Testis (tissue), 3 donors: ENCODE data around the gene CHD1. TPM values are rescaled to one million over a fixed set of nuclear protein-coding genes. Genes with fewer than 3 reads are reported as not detected.

Experiments used
- DNase-seq: peaks from one replicate; pipeline ENCODE4 v3.0.0-alpha.2; 2019
- H3K27ac ChIP-seq, 2 donors: fragments of 200-600 bp; sonication (generic); one replicate each; pipeline ENCODE4 v1.5.1; 2019
- H3K27me3 ChIP-seq: fragments of 200-600 bp; sonication (generic); one replicate; pipeline ENCODE4 v1.5.1; 2019
- H3K36me3 ChIP-seq: fragments of 200-600 bp; sonication (generic); one replicate; pipeline ENCODE4 v1.5.1; 2017; ENCODE audit warnings: low read depth; ENCODE audit errors: missing control alignments
- H3K4me1 ChIP-seq: fragments of 200-600 bp; sonication (generic); one replicate; pipeline ENCODE4 v1.5.1; 2019
- H3K4me3 ChIP-seq, 2 donors: fragments of 200-600 bp; sonication (generic); one replicate each; pipeline ENCODE4 v1.5.1; 2017 to 2019
- H3K9me3 ChIP-seq: fragments of 200-600 bp; sonication (generic); one replicate; pipeline ENCODE4 v1.5.1; 2017
- CTCF ChIP-seq, 3 experiments: fragments of 450-650 bp in 2 of 3; fragments of 200-600 bp in 1 of 3; sonication (generic) in 1 of 3; IDR thresholded peaks; one replicate each; pipeline ENCODE4 v1.5.1; 2016 to 2019; ENCODE audit warnings: antibody characterized with exemption in 3 of 3, mild to moderate bottlenecking in 2 of 3, moderate library complexity in 1 of 3
- POLR2A ChIP-seq: fragments of 450-650 bp; IDR thresholded peaks from one replicate; pipeline ENCODE4 v1.6.1; 2017; ENCODE audit warnings: antibody characterized with exemption, mild to moderate bottlenecking, moderate library complexity
- WGBS, 2 donors: methylation state at CpG; one replicate each; pipeline ENCODE4 v1.1.5; 2018; 5-methylcytosine and 5-hydroxymethylcytosine counted together
- intact Hi-C: fragments of 100-400 bp; cut with DNase I; formaldehyde crosslinking; loops from one replicate; pipeline ENCODE4 v1.15.1; 2023; ENCODE audit warnings: low total_unique reads
- polyA plus RNA-seq: library from polyadenylated mRNA; stranded (reverse); fragments of 350-450 nt; fragmentation: Illumina TruSeq; extraction: RNeasy Lipid Tissue Mini Kit (QIAGEN cat#74804); gene quantifications from one replicate; pipeline ENCODE4 v1.2.3, GENCODE V29; 2014; ENCODE audit warnings: low read depth, low replicate concordance; ENCODE audit not compliant: insufficient read depth
- total RNA-seq, 2 donors: library from RNA; depleted of rRNA; stranded (reverse); fragments of >200 nt; gene quantifications; one replicate each; pipeline ENCODE4 v1.2.3, GENCODE V29; 2016

The CHD1 gene
- total and polyA plus RNA-seq, 3 donors from 2014 or later: 23.7 to 117 (median 104) TPM

DNA sequence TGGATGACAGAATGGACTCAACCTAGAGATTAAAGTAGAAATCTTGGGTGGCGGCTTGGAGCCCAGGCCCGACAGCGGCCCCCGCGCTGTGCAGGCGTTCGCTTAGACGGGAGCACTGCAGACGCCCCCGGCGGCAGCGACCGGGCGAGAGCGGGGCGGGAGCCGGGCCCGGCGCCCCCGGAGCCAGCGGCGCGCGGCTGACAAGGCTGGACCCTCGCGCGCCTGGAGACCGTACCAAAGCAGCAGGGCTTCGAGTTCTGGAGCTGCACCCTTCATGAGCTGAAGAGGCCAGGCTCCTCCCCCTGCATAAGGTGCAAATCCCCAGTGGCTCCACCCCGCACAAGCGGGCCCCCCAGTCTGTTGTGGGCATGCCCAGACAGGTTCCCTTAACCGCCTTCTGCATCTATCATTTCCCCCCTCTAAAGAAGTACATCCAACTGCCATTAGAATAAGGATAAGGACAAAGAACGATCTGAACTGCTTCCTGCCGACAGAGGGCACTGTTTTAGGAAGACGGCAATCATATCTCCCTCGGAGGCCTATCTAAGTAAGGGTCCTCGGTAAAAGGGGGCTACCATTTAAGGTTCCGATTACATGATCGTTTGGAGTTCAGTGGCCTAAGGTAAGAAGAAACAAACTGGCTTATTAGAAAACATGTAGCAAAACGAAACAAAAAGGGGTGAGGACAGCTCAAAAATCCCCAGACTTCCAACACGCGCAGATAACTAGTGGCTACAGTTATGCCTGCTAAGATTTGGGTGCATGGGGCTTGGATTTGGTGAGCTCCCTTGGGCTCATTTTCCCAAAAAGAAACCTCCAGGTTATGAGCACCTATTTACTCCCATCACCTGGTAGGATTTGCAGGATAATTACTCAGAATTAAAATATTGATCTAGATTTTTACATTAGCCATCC, 89.1 kb downstream of the CHD1 start:
- intact Hi-C loops: no loop called here

DNA sequence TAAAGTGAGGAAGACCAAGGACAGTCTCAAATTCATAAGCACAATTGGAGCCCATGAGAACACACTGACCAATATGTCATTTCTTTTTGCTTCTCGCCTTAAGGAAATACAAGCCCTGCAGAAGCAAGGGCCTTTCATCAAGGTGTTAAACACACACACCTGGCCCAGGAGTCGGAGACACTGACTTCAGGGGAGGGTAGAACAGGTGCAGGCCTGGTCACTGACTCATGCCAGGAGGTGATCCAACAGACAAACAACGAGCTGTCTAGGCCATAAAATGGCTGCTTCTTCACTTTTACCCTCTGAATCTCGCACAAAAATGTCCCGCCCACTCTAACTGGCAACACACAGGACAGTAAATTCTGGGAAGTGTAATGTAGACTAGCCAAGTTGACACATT, 92.6 kb downstream of the CHD1 start:
- Histone ChIP-seq H3K9me3 (no peaks in the 10 kb centered on the region), H3K36me3 (no peaks in the 10 kb centered on the region), H3K4me3 (no peak overlapping the region), H3K4me1 (no peaks in the 10 kb centered on the region), H3K27ac (no peak overlapping the region), H3K27me3 (no peaks in the 10 kb centered on the region)
- DNase-seq: no peak
- TF ChIP-seq CTCF (IDR thresholded peaks at IDR 0.05): no peak
- no peak for TF ChIP-seq POLR2A
- intact Hi-C loops: no loop called here
- 78 to 81% methylated on average over 5 of the region's 5 CpGs for WGBS, 2 donors

More for the DNA sequence above, 89.1 kb downstream of the CHD1 start:
- Histone ChIP-seq H3K36me3 (no peaks in the 10 kb centered on the region), H3K27ac (no peak overlapping the region), H3K9me3 (no peaks in the 10 kb centered on the region), H3K4me3 (peak overlapping the region; percentile 41 to 48), H3K4me1 (no peaks in the 10 kb centered on the region), H3K27me3 (no peaks in the 10 kb centered on the region)
- 47 to 53% methylated on average over 29 to 42 of the region's 42 CpGs for WGBS, 2 donors
- peak; percentile 44 for DNase-seq
- TF ChIP-seq POLR2A (no peak), CTCF (IDR thresholded peaks at IDR 0.05) (peak in 1 of 3 experiments; percentile 30)

DNA sequence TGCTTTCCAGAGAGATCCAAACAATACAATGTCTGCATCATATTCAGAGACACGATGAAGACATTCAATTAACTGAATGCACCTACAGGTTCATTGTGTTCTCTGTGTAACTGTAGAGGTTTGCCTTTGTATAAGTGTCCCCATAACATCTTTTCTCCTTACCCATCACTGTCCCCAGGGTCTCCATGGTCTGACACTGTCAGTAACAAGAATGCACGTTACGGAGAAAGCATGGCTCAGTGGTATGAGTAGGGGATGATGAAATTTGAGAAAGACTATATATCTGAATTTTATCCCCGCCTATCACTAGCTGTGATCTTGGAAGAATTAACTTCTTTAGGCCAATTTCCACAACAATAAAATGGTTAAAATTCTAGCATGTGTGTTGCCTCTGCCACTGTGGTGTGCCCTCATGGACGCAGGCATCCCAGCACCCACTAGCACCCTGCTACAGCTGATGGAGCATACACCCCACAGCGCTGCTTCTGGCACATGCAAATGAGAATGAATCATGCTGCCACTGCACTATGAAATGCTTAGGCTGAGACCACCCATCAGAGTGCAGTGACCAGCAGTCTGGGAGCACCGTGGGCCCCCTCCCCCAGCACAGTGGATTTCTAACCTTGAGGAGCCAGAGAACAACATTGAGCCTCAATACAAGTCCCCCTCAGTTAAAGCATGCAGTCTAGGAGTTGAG, 101.1 kb downstream of the CHD1 start:
- Histone ChIP-seq H3K27ac (no peak overlapping the region), H3K4me1 (no peaks in the 10 kb centered on the region), H3K9me3 (no peaks in the 10 kb centered on the region), H3K36me3 (no peaks in the 10 kb centered on the region), H3K4me3 (no peak overlapping the region), H3K27me3 (no peaks in the 10 kb centered on the region)
- intact Hi-C loops: no loop called here
- TF ChIP-seq CTCF (IDR thresholded peaks at IDR 0.05): no peak
- TF ChIP-seq POLR2A: no peak
- no peak for DNase-seq
- 78 to 80% methylated on average over 6 to 7 of the region's 7 CpGs for WGBS, 2 donors

DNA sequence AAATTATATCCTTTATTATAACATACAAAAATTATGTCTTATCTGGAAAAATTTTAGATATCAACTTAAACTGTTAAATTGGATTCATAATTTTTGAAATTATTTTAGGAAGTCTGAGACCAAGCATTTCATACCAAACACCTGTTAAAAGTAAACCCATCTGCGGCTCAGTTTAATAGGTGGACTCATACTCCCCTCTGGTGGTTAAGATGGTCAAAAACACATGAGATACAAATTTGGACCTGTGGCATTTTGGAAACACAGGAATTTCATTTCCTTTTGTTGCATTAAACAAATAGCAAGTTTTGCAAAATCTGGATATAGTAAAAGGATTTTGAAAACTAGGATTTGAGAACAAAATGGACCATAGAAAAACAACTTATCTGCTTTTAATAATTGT, 101.6 kb downstream of the CHD1 start:
- intact Hi-C loops: no loop called here
- Histone ChIP-seq H3K27ac (no peak overlapping the region), H3K27me3 (no peaks in the 10 kb centered on the region), H3K36me3 (no peaks in the 10 kb centered on the region), H3K9me3 (no peaks in the 10 kb centered on the region), H3K4me1 (no peaks in the 10 kb centered on the region), H3K4me3 (no peak overlapping the region)
- 43 to 48% methylated on average over 1 of the region's 1 CpG for WGBS, 2 donors
- no peak for DNase-seq
- TF ChIP-seq POLR2A (no peak), CTCF (IDR thresholded peaks at IDR 0.05) (peak; percentile 31 to 51 (median 48))
